Fibroblast of gingiva (primary cell): ENCODE data around the gene CENPO.

Experiments used
- DNase-seq: peaks from one replicate; pipeline ENCODE4 v3.0.0-alpha.2; 2011; ENCODE audit warnings: low read depth

The CENPO gene

GRCh38 chr2:24861500-24861899 lies 68.3 kb downstream of the CENPO start:
- DNase-seq = no peak

GRCh38 chr2:24863641-24864040 lies 70.4 kb downstream of the CENPO start:
- peak; percentile 35 for DNase-seq

- no peak for DNase-seq
These were observed 73.7 kb downstream of the CENPO start for GRCh38 chr2:24866946-24867345.

GRCh38 chr2:24870440-24870839 lies 77.2 kb downstream of the CENPO start:
- DNase-seq = no peak

GRCh38 chr2:24870891-24871705 lies 77.9 kb downstream of the CENPO start:
- DNase-seq = no peak

- peak; percentile 55 for DNase-seq
These were observed 78.7 kb downstream of the CENPO start for GRCh38 chr2:24871852-24872333.
